Measurements from ENCODE around the gene SLFN13. TPM values are rescaled to one million over a fixed set of nuclear protein-coding genes. Genes with fewer than 3 reads are reported as not detected.
"Not testable (repeated sequence)": the region's sequence is repeated elsewhere in the genome, so short reads cannot be mapped to it uniquely, and the experiment has no call there.

SLFN13 gene
- total RNA-seq, 2 experiments from 2014 or later, result 82.6 to 96.7 TPM

- Mint-ChIP-seq H3K36me3 (ENCODE audit: low read depth) (peaks cover 76% of the 10 kb centered on the region), H3K9me3 (peaks cover 5% of the 10 kb centered on the region), H3K4me1 (peaks cover 50% of the 10 kb centered on the region), H3K27me3 (no peaks in the 10 kb centered on the region), H3K27ac (peak overlapping the region; percentile 58), H3K4me3 (no peak overlapping the region)
- CTCF ChIA-PET, result interaction anchor here (1.0 to 1.6 kb wide), 2 partner anchors 19 to 65 kb away, joined by 5 to 6 read pairs; no protein-coding TSS in a partner anchor
- POLR2A ChIA-PET, result interaction anchor here (0.7 to 3.9 kb wide), 7 partner anchors 15 to 155 kb away, joined by 3 to 11 read pairs (median 6); partner anchors contain the start of genes SLFN11 and SLFN13
- no peak for DNase-seq
These were observed 19.9 kb upstream of the SLFN13 start for GRCh38 chr17:35468475-35468874.

GRCh38 chr17:35467824-35468223 is 19.3 kb upstream of the SLFN13 start:
- POLR2A ChIA-PET, result interaction anchor here (0.7 to 3.9 kb wide), 6 partner anchors 16 to 155 kb away, joined by 3 to 11 read pairs (median 6); partner anchors contain the start of genes SLFN11 and SLFN13
- Mint-ChIP-seq H3K9me3 (peaks cover 5% of the 10 kb centered on the region), H3K27ac (peak overlapping the region; percentile 58), H3K36me3 (ENCODE audit: low read depth) (peaks cover 76% of the 10 kb centered on the region), H3K4me3 (no peak overlapping the region), H3K4me1 (peaks cover 52% of the 10 kb centered on the region), H3K27me3 (no peaks in the 10 kb centered on the region)
- DNase-seq, result peak; percentile 64
- CTCF ChIA-PET, result interaction anchor here (1.0 to 1.6 kb wide), 3 partner anchors 20 to 154 kb away, joined by 3 to 6 read pairs (median 5); no protein-coding TSS in a partner anchor

- Mint-ChIP-seq H3K4me1 (peaks cover 31% of the 10 kb centered on the region), H3K27ac (peak overlapping the region; percentile 72), H3K36me3 (ENCODE audit: low read depth) (peaks cover 68% of the 10 kb centered on the region), H3K27me3 (no peaks in the 10 kb centered on the region), H3K9me3 (peaks cover 4% of the 10 kb centered on the region), H3K4me3 (peak overlapping the region; percentile 48)
- DNase-seq, result peak; percentile 73
- ChIA-PET CTCF (no interaction called here), POLR2A (interaction anchor here (1.0 to 4.1 kb wide), 3 partner anchors 12 to 147 kb away, joined by 3 to 15 read pairs (median 4); partner anchors contain the start of gene SLFN13)
These were observed 11.8 kb upstream of the SLFN13 start for GRCh38 chr17:35460354-35460851.

- peaks cover 55% of the 10 kb centered on the region for H3K36me3 Mint-ChIP-seq (ENCODE audit: low read depth)
These were observed 5.5 kb upstream of the SLFN13 start for GRCh38 chr17:35454035-35454434.

GRCh38 chr17:35453171-35453570 is 4.6 kb upstream of the SLFN13 start:
- DNase-seq, result no peak
- CTCF ChIA-PET, result no interaction called here
- H3K4me3 Mint-ChIP-seq, result no peak overlapping the region
- no peaks in the 10 kb centered on the region for H3K9me3 Mint-ChIP-seq
- no peaks in the 10 kb centered on the region for H3K27me3 Mint-ChIP-seq
- POLR2A ChIA-PET, result no interaction called here
- peaks cover 13% of the 10 kb centered on the region for H3K4me1 Mint-ChIP-seq
- peaks cover 54% of the 10 kb centered on the region for H3K36me3 Mint-ChIP-seq (ENCODE audit: low read depth)
- H3K27ac Mint-ChIP-seq, result no peak overlapping the region

More at GRCh38 chr17:35454035-35454434, 5.5 kb upstream of the SLFN13 start:
- H3K27me3 Mint-ChIP-seq, DNase-seq, H3K27ac Mint-ChIP-seq, H3K9me3 Mint-ChIP-seq, H3K4me3 Mint-ChIP-seq, CTCF ChIA-PET, POLR2A ChIA-PET, H3K4me1 Mint-ChIP-seq: not testable (repeated sequence)

GRCh38 chr17:35449371-35449931 is 885 bp upstream of the SLFN13 start:
- H3K27me3 Mint-ChIP-seq, result no peaks in the 10 kb centered on the region
- ChIA-PET POLR2A (interaction anchor here (1.4 to 2.7 kb wide), 4 partner anchors 17 to 206 kb away, joined by 7 to 14 read pairs (median 8); partner anchors contain the start of genes SLFN11, SLFN12 and SLFN5), CTCF (no interaction called here)
- peaks cover 25% of the 10 kb centered on the region for H3K4me1 Mint-ChIP-seq
- H3K4me3 Mint-ChIP-seq, result peak overlapping the region; percentile 35
- H3K36me3 Mint-ChIP-seq (ENCODE audit: low read depth), result peaks cover 62% of the 10 kb centered on the region
- no peaks in the 10 kb centered on the region for H3K9me3 Mint-ChIP-seq
- peak overlapping the region; percentile 31 for H3K27ac Mint-ChIP-seq
- DNase-seq, result no peak

- Mint-ChIP-seq H3K36me3 (ENCODE audit: low read depth) (peaks cover 66% of the 10 kb centered on the region), H3K4me1 (peaks cover 25% of the 10 kb centered on the region), H3K9me3 (no peaks in the 10 kb centered on the region), H3K27ac (peak overlapping the region; percentile 72), H3K4me3 (peak overlapping the region; percentile 70), H3K27me3 (no peaks in the 10 kb centered on the region)
- DNase-seq, result no peak
- CTCF ChIA-PET, result interaction anchor here (1.0 to 2.0 kb wide), 6 partner anchors 10 to 136 kb away, joined by 3 to 8 read pairs (median 4); no protein-coding TSS in a partner anchor
- POLR2A ChIA-PET, result interaction anchor here (0.8 to 2.7 kb wide), 12 partner anchors 8 to 208 kb away, joined by 3 to 14 read pairs (median 8); partner anchors contain the start of genes SLFN11, SLFN12, SLFN12L and SLFN5
These were observed 297 bp upstream of the SLFN13 start for GRCh38 chr17:35448899-35449227.

GRCh38 chr17:35447499-35447898 is 1.1 kb downstream of the SLFN13 start:
- Mint-ChIP-seq H3K4me3 (peak overlapping the region; percentile 70), H3K36me3 (ENCODE audit: low read depth) (peaks cover 69% of the 10 kb centered on the region), H3K4me1 (peaks cover 25% of the 10 kb centered on the region), H3K27me3 (no peaks in the 10 kb centered on the region), H3K9me3 (no peaks in the 10 kb centered on the region), H3K27ac (peak overlapping the region; percentile 59)
- ChIA-PET CTCF (interaction anchor here (0.6 to 2.0 kb wide), 4 partner anchors 8 to 135 kb away, joined by 3 to 8 read pairs (median 6); no protein-coding TSS in a partner anchor), POLR2A (interaction anchor here (1.0 to 2.7 kb wide), 10 partner anchors 9 to 204 kb away, joined by 4 to 14 read pairs (median 8); partner anchors contain the start of genes SLFN11, SLFN12, SLFN12L and SLFN5)
- DNase-seq, result no peak

GRCh38 chr17:35438433-35438832 is 10.1 kb downstream of the SLFN13 start:
- H3K9me3 Mint-ChIP-seq, result no peaks in the 10 kb centered on the region
- no peaks in the 10 kb centered on the region for H3K27me3 Mint-ChIP-seq
- ChIA-PET POLR2A (no interaction called here), CTCF (interaction anchor here (0.7 to 1.0 kb wide), 3 partner anchors 16 to 484 kb away, joined by 3 to 4 read pairs (median 4); no protein-coding TSS in a partner anchor)
- H3K4me3 Mint-ChIP-seq, result no peak overlapping the region
- H3K27ac Mint-ChIP-seq, result no peak overlapping the region
- H3K4me1 Mint-ChIP-seq, result peaks cover 13% of the 10 kb centered on the region
- H3K36me3 Mint-ChIP-seq (ENCODE audit: low read depth), result peaks cover 49% of the 10 kb centered on the region
- no peak for DNase-seq

GRCh38 chr17:35433075-35433894 is 15.3 kb downstream of the SLFN13 start:
- Mint-ChIP-seq H3K4me1 (peaks cover 57% of the 10 kb centered on the region), H3K9me3 (no peaks in the 10 kb centered on the region), H3K36me3 (ENCODE audit: low read depth) (peaks cover 49% of the 10 kb centered on the region), H3K27ac (peak overlapping the region; percentile 91), H3K4me3 (peak overlapping the region; percentile 96), H3K27me3 (no peaks in the 10 kb centered on the region)
- ChIA-PET POLR2A (interaction anchor here (0.6 to 2.3 kb wide), 10 partner anchors 15 to 472 kb away, joined by 3 to 19 read pairs (median 4); partner anchors contain the start of genes CCT6B, SLFN11, SLFN13 and SLFN5), CTCF (interaction anchor here (0.6 to 1.9 kb wide), 8 partner anchors 15 to 369 kb away, joined by 3 to 8 read pairs (median 3); partner anchors contain the start of genes SLFN12L and SLFN13)
- peak; percentile 72 for DNase-seq

GRCh38 chr17:35432176-35433074 is 16.1 kb downstream of the SLFN13 start, which contains the start of gene SLFN12:
TSS of gene SLFN12 (minus strand) at chr17:35432500. CDS start at chr17:35423028, 9,472 bp downstream.
- H3K4me1 Mint-ChIP-seq, result peaks cover 64% of the 10 kb centered on the region

More at GRCh38 chr17:35432176-35433074, 16.1 kb downstream of the SLFN13 start, which contains the start of gene SLFN12:
- CTCF ChIA-PET, result interaction anchor here (0.6 to 1.9 kb wide), 5 partner anchors 58 to 150 kb away, joined by 3 to 8 read pairs (median 3); partner anchors contain the start of gene SLFN12L
- POLR2A ChIA-PET, result interaction anchor here (1.0 to 2.3 kb wide), 8 partner anchors 16 to 471 kb away, joined by 3 to 19 read pairs (median 4); partner anchors contain the start of genes CCT6B, SLFN11, SLFN13 and SLFN5
- H3K36me3 Mint-ChIP-seq (ENCODE audit: low read depth), result peaks cover 56% of the 10 kb centered on the region
- H3K9me3 Mint-ChIP-seq, result no peaks in the 10 kb centered on the region
- H3K27me3 Mint-ChIP-seq, result no peaks in the 10 kb centered on the region
- peak; percentile 59 for DNase-seq
- peak within 1 kb of the TSS; percentile 96 for H3K4me3 Mint-ChIP-seq
- H3K27ac Mint-ChIP-seq, result peak within 1 kb of the TSS; percentile 91
